Urinary bladder (tissue), 4 donors: Measurements from ENCODE around the gene FHAD1. TPM values are rescaled to one million over a fixed set of nuclear protein-coding genes. Genes with fewer than 3 reads are reported as not detected.
"Not testable (repeated sequence)": the region's sequence is repeated elsewhere in the genome, so short reads cannot be mapped to it uniquely, and the experiment has no call there.

Experiments
- DNase-seq: peaks from one replicate; pipeline ENCODE4 v3.0.0-alpha.2; 2015; ENCODE audit errors: extremely low spot score
- H3K27ac ChIP-seq: one replicate; pipeline ENCODE4 v1.5.1; 2013; ENCODE audit warnings: low read depth, mild to moderate bottlenecking, moderate library complexity
- H3K36me3 ChIP-seq: one replicate; pipeline ENCODE4 v1.6.1; 2013; ENCODE audit warnings: mild to moderate bottlenecking, moderate library complexity; ENCODE audit not compliant: insufficient read depth
- H3K4me1 ChIP-seq: one replicate; pipeline ENCODE4 v1.6.1; 2013; ENCODE audit warnings: mild to moderate bottlenecking, moderate library complexity; ENCODE audit not compliant: insufficient read depth
- H3K4me3 ChIP-seq: one replicate; pipeline ENCODE4 v1.5.1; 2013; ENCODE audit warnings: low read depth, low read length
- WGBS: extraction: QIAGEN DNeasy Blood & Tissue Kit; methylation state at CpG from one replicate; pipeline ENCODE4 v1.1.7; 2013; 5-methylcytosine and 5-hydroxymethylcytosine counted together
- polyA plus RNA-seq: library from polyadenylated mRNA; stranded (reverse); fragments of 200-250 nt; gene quantifications from one replicate; pipeline ENCODE4 v1.2.3, GENCODE V29; 2013
- total RNA-seq: library from RNA; depleted of rRNA; stranded (reverse); fragments of >200 nt; gene quantifications from one replicate; pipeline ENCODE4 v1.2.3, GENCODE V29; 2014
- donor health status: healthy with polysubstance abuse.
- donor health status: healthy.

The FHAD1 gene
- total and polyA plus RNA-seq, 2 donors: 0.38 to 2.0 TPM

- Histone ChIP-seq H3K36me3 (no peaks in the 10 kb centered on the region), H3K27ac (peak overlapping the region; percentile 48), H3K4me3 (no peak overlapping the region), H3K4me1 (peaks cover 3% of the 10 kb centered on the region)
- DNase-seq: no peak
- WGBS: 98% methylated on average over 8 of the region's 8 CpGs
Observed at GRCh38 chr1:15422871-15423270, 175.8 kb downstream of the FHAD1 start.

- no peak for DNase-seq
- Histone ChIP-seq H3K4me3 (no peak overlapping the region), H3K4me1 (peaks cover 3% of the 10 kb centered on the region), H3K36me3 (no peaks in the 10 kb centered on the region), H3K27ac (peak overlapping the region; percentile 48)
- 89% methylated on average over 11 of the region's 11 CpGs for WGBS
Observed at GRCh38 chr1:15423355-15424077, 176.5 kb downstream of the FHAD1 start.

- Histone ChIP-seq H3K27ac (peak overlapping the region; percentile 75), H3K4me1 (peaks cover 2% of the 10 kb centered on the region), H3K4me3 (no peak overlapping the region), H3K36me3 (no peaks in the 10 kb centered on the region)
- no peak for DNase-seq
- 86% methylated on average over 13 of the region's 13 CpGs for WGBS
Observed at GRCh38 chr1:15424146-15424667, 177.2 kb downstream of the FHAD1 start.

- Histone ChIP-seq H3K27ac (peak overlapping the region; percentile 26), H3K4me1 (peaks cover 1% of the 10 kb centered on the region), H3K4me3 (no peak overlapping the region), H3K36me3 (no peaks in the 10 kb centered on the region)
- 78% methylated on average over 5 of the region's 5 CpGs for WGBS
- no peak for DNase-seq
Observed at GRCh38 chr1:15424981-15425380, 178.0 kb downstream of the FHAD1 start.

- peaks cover 1% of the 10 kb centered on the region for H3K4me1 ChIP-seq
- no peak for DNase-seq
- WGBS: 97% methylated on average over 10 of the region's 10 CpGs
- no peak overlapping the region for H3K27ac ChIP-seq
- no peak overlapping the region for H3K4me3 ChIP-seq
- no peaks in the 10 kb centered on the region for H3K36me3 ChIP-seq
Observed at GRCh38 chr1:15425521-15425920, 178.5 kb downstream of the FHAD1 start.

- no peak overlapping the region for H3K27ac ChIP-seq
- 63% methylated on average over 6 of the region's 6 CpGs for WGBS
- no peaks in the 10 kb centered on the region for H3K4me1 ChIP-seq
- no peak overlapping the region for H3K4me3 ChIP-seq
- no peak for DNase-seq
- H3K36me3 ChIP-seq: no peaks in the 10 kb centered on the region
Observed at GRCh38 chr1:15425958-15426357, 178.9 kb downstream of the FHAD1 start.

GRCh38 chr1:15426492-15427279, 179.7 kb downstream of the FHAD1 start:
- no peaks in the 10 kb centered on the region for H3K36me3 ChIP-seq
- peak overlapping the region; percentile 40 for H3K27ac ChIP-seq
- no peak overlapping the region for H3K4me3 ChIP-seq
- H3K4me1 ChIP-seq: no peaks in the 10 kb centered on the region
- DNase-seq: no peak
- WGBS: 33% methylated on average over 30 of the region's 30 CpGs

- H3K4me1 ChIP-seq: no peaks in the 10 kb centered on the region
- no peak for DNase-seq
- no peak overlapping the region for H3K27ac ChIP-seq
- H3K4me3 ChIP-seq: no peak overlapping the region
- WGBS: 38% methylated on average over 6 of the region's 6 CpGs
- H3K36me3 ChIP-seq: no peaks in the 10 kb centered on the region
Observed at GRCh38 chr1:15427280-15427666, 180.2 kb downstream of the FHAD1 start.

GRCh38 chr1:15428252-15428651, 181.2 kb downstream of the FHAD1 start:
- not testable (repeated sequence) for H3K27ac ChIP-seq, H3K36me3 ChIP-seq, H3K4me1 ChIP-seq, DNase-seq, H3K4me3 ChIP-seq
- 90% methylated on average over 11 of the region's 11 CpGs for WGBS

GRCh38 chr1:15428815-15429435, 181.9 kb downstream of the FHAD1 start:
- Histone ChIP-seq H3K4me1 (no peaks in the 10 kb centered on the region), H3K4me3 (no peak overlapping the region), H3K36me3 (no peaks in the 10 kb centered on the region), H3K27ac (no peak overlapping the region)
- DNase-seq: no peak
- 90% methylated on average over 18 of the region's 18 CpGs for WGBS

GRCh38 chr1:15429701-15430149, 182.7 kb downstream of the FHAD1 start:
- no peak overlapping the region for H3K4me3 ChIP-seq
- WGBS: 89% methylated on average over 19 of the region's 19 CpGs
- no peak for DNase-seq
- no peak overlapping the region for H3K27ac ChIP-seq
- H3K4me1 ChIP-seq: no peaks in the 10 kb centered on the region
- no peaks in the 10 kb centered on the region for H3K36me3 ChIP-seq

- no peak overlapping the region for H3K27ac ChIP-seq
- WGBS: 62% methylated on average over 19 of the region's 19 CpGs
- no peak overlapping the region for H3K4me3 ChIP-seq
- no peaks in the 10 kb centered on the region for H3K4me1 ChIP-seq
- DNase-seq: no peak
- no peaks in the 10 kb centered on the region for H3K36me3 ChIP-seq
Observed at GRCh38 chr1:15430787-15431570, 184.0 kb downstream of the FHAD1 start.

- Histone ChIP-seq H3K4me1 (no peaks in the 10 kb centered on the region), H3K27ac (no peak overlapping the region), H3K4me3 (no peak overlapping the region), H3K36me3 (no peaks in the 10 kb centered on the region)
- WGBS: 80% methylated on average over 4 of the region's 4 CpGs
- DNase-seq: no peak
Observed at GRCh38 chr1:15431571-15431948, 184.5 kb downstream of the FHAD1 start.
